ENCODE data around the gene CEP85. TPM values are rescaled to one million over a fixed set of nuclear protein-coding genes. Genes with fewer than 3 reads are reported as not detected.

The CEP85 gene
- total RNA-seq, 1 experiment from 2014 or later, result 51.8 TPM

DNA sequence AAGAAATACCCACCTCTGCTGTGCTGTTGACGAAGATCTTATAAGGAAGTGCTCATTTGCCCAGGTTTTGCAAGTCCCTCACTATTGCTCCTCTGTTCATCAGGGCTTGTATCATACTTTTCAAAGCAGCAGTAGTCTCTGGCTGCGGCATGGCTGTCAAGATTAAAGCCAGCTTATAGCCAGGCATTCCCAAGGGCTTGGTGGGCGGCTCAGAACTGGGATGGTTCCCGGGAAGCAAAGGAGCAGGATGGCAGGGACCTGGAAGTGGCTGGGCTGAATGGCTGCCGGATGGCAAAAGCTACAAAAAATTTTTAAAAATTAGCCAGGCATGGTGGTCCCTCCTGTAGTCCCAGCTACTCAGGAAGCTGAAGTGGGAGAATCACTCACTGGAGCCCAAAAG lies 29.2 kb downstream of the CEP85 start:
- H3K9me3 ChIP-seq (ENCODE audit: control insufficient read depth, insufficient read depth, low read depth, low read length), result peaks cover 3% of the 10 kb centered on the region; the same call in 1 of the 2 replicates
- ATAC-seq (no peak), DNase-seq (ENCODE audit: low read depth, low spot score) (no peak)
- no peak overlapping the region for H3K4me3 ChIP-seq (ENCODE audit: low read depth in 2 of 2, low read length in 2 of 2)
- H3K36me3 ChIP-seq (ENCODE audit: control insufficient read depth, insufficient read depth, low read length), result peaks cover 14% of the 10 kb centered on the region; the same call in 1 of the 2 replicates
- no TSS peak for BruUV-seq (replicated peaks)
- H3K27ac ChIP-seq (ENCODE audit: low read length), result no peak overlapping the region
- in situ Hi-C loops (cut with HindIII; ENCODE audit: low pct_unique_long_range_greater_than_20kb, low sequenced_read_pairs), result no loop called here
- H3K4me1 ChIP-seq (ENCODE audit: control insufficient read depth, insufficient read depth, low read length), result no peaks in the 10 kb centered on the region
- ChIA-PET POLR2A (interaction anchor here (0.7 kb wide), 1 partner anchor 52 kb away, joined by 3 read pairs; no protein-coding TSS in a partner anchor), CTCF (no interaction called here)
- no peaks in the 10 kb centered on the region for H3K27me3 ChIP-seq (ENCODE audit: control insufficient read depth, insufficient read depth, low read length)
- TF ChIP-seq TCF7L2 (IDR thresholded peaks at IDR 0.05; ENCODE audit: low read depth, low read length), result no peak
- no peak for TF ChIP-seq POLR2AphosphoS5 (IDR thresholded peaks at IDR 0.05; ENCODE audit: low read depth, low read length)
- TF ChIP-seq SIN3A (IDR thresholded peaks at IDR 0.05; ENCODE audit: borderline replicate concordance, insufficient read depth, low read depth, low read length), result no peak
- TF ChIP-seq, protein P1, sequence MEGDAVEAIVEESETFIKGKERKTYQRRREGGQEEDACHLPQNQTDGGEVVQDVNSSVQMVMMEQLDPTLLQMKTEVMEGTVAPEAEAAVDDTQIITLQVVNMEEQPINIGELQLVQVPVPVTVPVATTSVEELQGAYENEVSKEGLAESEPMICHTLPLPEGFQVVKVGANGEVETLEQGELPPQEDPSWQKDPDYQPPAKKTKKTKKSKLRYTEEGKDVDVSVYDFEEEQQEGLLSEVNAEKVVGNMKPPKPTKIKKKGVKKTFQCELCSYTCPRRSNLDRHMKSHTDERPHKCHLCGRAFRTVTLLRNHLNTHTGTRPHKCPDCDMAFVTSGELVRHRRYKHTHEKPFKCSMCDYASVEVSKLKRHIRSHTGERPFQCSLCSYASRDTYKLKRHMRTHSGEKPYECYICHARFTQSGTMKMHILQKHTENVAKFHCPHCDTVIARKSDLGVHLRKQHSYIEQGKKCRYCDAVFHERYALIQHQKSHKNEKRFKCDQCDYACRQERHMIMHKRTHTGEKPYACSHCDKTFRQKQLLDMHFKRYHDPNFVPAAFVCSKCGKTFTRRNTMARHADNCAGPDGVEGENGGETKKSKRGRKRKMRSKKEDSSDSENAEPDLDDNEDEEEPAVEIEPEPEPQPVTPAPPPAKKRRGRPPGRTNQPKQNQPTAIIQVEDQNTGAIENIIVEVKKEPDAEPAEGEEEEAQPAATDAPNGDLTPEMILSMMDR (IDR thresholded peaks at IDR 0.05), result no peak
- TF ChIP-seq, protein P2, sequence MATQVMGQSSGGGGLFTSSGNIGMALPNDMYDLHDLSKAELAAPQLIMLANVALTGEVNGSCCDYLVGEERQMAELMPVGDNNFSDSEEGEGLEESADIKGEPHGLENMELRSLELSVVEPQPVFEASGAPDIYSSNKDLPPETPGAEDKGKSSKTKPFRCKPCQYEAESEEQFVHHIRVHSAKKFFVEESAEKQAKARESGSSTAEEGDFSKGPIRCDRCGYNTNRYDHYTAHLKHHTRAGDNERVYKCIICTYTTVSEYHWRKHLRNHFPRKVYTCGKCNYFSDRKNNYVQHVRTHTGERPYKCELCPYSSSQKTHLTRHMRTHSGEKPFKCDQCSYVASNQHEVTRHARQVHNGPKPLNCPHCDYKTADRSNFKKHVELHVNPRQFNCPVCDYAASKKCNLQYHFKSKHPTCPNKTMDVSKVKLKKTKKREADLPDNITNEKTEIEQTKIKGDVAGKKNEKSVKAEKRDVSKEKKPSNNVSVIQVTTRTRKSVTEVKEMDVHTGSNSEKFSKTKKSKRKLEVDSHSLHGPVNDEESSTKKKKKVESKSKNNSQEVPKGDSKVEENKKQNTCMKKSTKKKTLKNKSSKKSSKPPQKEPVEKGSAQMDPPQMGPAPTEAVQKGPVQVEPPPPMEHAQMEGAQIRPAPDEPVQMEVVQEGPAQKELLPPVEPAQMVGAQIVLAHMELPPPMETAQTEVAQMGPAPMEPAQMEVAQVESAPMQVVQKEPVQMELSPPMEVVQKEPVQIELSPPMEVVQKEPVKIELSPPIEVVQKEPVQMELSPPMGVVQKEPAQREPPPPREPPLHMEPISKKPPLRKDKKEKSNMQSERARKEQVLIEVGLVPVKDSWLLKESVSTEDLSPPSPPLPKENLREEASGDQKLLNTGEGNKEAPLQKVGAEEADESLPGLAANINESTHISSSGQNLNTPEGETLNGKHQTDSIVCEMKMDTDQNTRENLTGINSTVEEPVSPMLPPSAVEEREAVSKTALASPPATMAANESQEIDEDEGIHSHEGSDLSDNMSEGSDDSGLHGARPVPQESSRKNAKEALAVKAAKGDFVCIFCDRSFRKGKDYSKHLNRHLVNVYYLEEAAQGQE (IDR thresholded peaks at IDR 0.05; ENCODE audit: insufficient read depth in 1 of 2, low read depth in 2 of 2, low read length in 1 of 2), result no peak
- intact Hi-C loops (cut with micrococcal nuclease; ENCODE audit: unreplicated experiment), result no loop called here

DNA sequence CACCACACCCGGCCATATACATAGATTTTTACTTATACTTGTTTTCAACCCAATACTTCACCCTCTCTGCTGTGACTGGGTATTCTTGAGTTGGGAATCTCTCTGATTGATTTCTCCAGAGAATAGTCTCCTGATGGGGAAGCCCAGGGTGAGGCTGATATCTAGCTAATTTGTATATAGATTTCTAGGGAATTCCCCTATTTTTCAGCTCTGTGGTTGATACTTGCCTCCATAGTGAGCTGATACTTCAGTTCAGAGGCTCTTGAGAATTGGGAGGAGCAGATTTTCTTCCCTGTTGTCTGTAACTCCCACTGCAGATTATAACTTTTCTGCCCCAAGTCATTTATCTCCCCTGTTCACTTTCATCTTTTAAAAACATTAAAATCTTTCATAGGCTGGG lies 31.4 kb downstream of the CEP85 start:
- intact Hi-C loops (cut with micrococcal nuclease; ENCODE audit: unreplicated experiment) (no loop called here), in situ Hi-C loops (cut with HindIII; ENCODE audit: low pct_unique_long_range_greater_than_20kb, low sequenced_read_pairs) (no loop called here)
- Histone ChIP-seq H3K4me3 (ENCODE audit: low read depth in 2 of 2, low read length in 2 of 2) (no peak overlapping the region), H3K27me3 (ENCODE audit: control insufficient read depth, insufficient read depth, low read length) (no peaks in the 10 kb centered on the region), H3K9me3 (ENCODE audit: control insufficient read depth, insufficient read depth, low read depth, low read length) (peaks cover 7% of the 10 kb centered on the region; the same call in 1 of the 2 replicates), H3K27ac (ENCODE audit: low read length) (no peak overlapping the region), H3K36me3 (ENCODE audit: control insufficient read depth, insufficient read depth, low read length) (peaks cover 14% of the 10 kb centered on the region; the same call in 1 of the 2 replicates), H3K4me1 (ENCODE audit: control insufficient read depth, insufficient read depth, low read length) (no peaks in the 10 kb centered on the region)
- DNase-seq (ENCODE audit: low read depth, low spot score), result no peak
- ChIA-PET CTCF (no interaction called here), POLR2A (no interaction called here)
- TF ChIP-seq, protein P2 (IDR thresholded peaks at IDR 0.05; ENCODE audit: insufficient read depth in 1 of 2, low read depth in 2 of 2, low read length in 1 of 2), result no peak
- TF ChIP-seq POLR2AphosphoS5 (IDR thresholded peaks at IDR 0.05; ENCODE audit: low read depth, low read length), result no peak
- no peak for TF ChIP-seq TCF7L2 (IDR thresholded peaks at IDR 0.05; ENCODE audit: low read depth, low read length)
- TF ChIP-seq, protein P1 (IDR thresholded peaks at IDR 0.05), result no peak
- no peak for TF ChIP-seq SIN3A (IDR thresholded peaks at IDR 0.05; ENCODE audit: borderline replicate concordance, insufficient read depth, low read depth, low read length)
- BruUV-seq (replicated peaks), result no TSS peak
- no peak for ATAC-seq

All from Panc1 (cell line).